GM12878 (cell line): ENCODE measurements around the gene BCL2L12. TPM values are rescaled to one million over a fixed set of nuclear protein-coding genes. Genes with fewer than 3 reads are reported as not detected.
A peak's percentile ranks its signal among the peaks of the same experiment; 100 is the strongest.

ENCODE experiments used
- ATAC-seq: fragments of 200-7000 bp; cut with Tn5 transposase; 3 replicates; pipeline ENCODE4 v1.9.1; 2020; ENCODE audit warnings: mild to moderate bottlenecking, moderate library complexity
- BruUV-seq: library from RNA; stranded (reverse); fragments of 400-500 nt; replicated peaks from 2 replicates; lab custom pipeline; 2021; lab: Mats Ljungman, UMichigan
- CTCF ChIA-PET: fragments of 300-600 bp; sonication (Branson Sonifier 250); formaldehyde crosslinking; extraction: SDS; loops from one replicate; lab custom pipeline; 2021; ENCODE audit warnings: inconsistent platforms; lab: Yijun Ruan, JAX
- POLR2A ChIA-PET: fragments of 350-600 bp; formaldehyde crosslinking; extraction: SDS; loops from one replicate; lab custom pipeline; 2021; ENCODE audit warnings: inconsistent platforms; lab: Charles Lee
- RAD21 ChIA-PET: fragments of 300-600 bp; sonication (Branson Sonifier 250); formaldehyde crosslinking; loops from one replicate; lab custom pipeline; 2023; ENCODE audit warnings: antibody characterized with exemption; ENCODE audit not compliant: unreplicated experiment; lab: Charles Lee
- SMC1A ChIA-PET: fragments of 300-600 bp; sonication (Branson Sonifier 250); formaldehyde crosslinking; loops from one replicate; lab custom pipeline; 2023; ENCODE audit not compliant: unreplicated experiment, uncharacterized antibody; lab: Charles Lee
- DNase-seq: peaks from one replicate; pipeline ENCODE4 v3.0.0-alpha.2; 2011; ENCODE audit warnings: low read depth, low spot score
- FAIRE-seq: peaks from 3 replicates; lab custom pipeline; 2011; peaks lifted over from hg19 to GRCh38; lab: Jason Lieb, UNC
- H2AFZ ChIP-seq: 2 replicates; pipeline ENCODE4 v1.6.0; 2011; ENCODE audit warnings: low read depth, low read length, control low read depth; ENCODE audit not compliant: control insufficient read depth
- H3K27ac ChIP-seq: 2 replicates; pipeline ENCODE4 v1.5.1; 2011; ENCODE audit warnings: control low read depth; ENCODE audit not compliant: control insufficient read depth, insufficient read depth
- H3K27me3 ChIP-seq, 2 experiments: replicated peaks in 1 of 2; 2 replicates each; pipeline versions ENCODE4 v1.6.0 to v1.6.1; 2011; ENCODE audit warnings: low read length in 1 of 2; ENCODE audit not compliant: control insufficient read depth in 2 of 2, insufficient read depth in 2 of 2
- H3K36me3 ChIP-seq, 2 experiments: 2 replicates each; pipeline ENCODE4 v1.5.1; 2011; ENCODE audit warnings: low read length in 1 of 2; ENCODE audit not compliant: control insufficient read depth in 2 of 2, insufficient read depth in 2 of 2
- H3K4me1 ChIP-seq: 2 replicates; pipeline ENCODE4 v1.6.1; 2011; ENCODE audit warnings: mild to moderate bottlenecking, low read length, moderate library complexity, mixed read lengths; ENCODE audit not compliant: control insufficient read depth, insufficient read depth
- H3K4me2 ChIP-seq: 2 replicates; pipeline ENCODE4 v1.6.0; 2011; ENCODE audit warnings: control low read depth; ENCODE audit not compliant: control insufficient read depth, insufficient read depth
- H3K4me3 ChIP-seq: fragments of 200-600 bp; sonication (generic); 2 replicates; pipeline ENCODE4 v1.5.1; 2016
- H3K79me2 ChIP-seq: 2 replicates; pipeline ENCODE4 v1.6.0; 2011; ENCODE audit warnings: low read length; ENCODE audit not compliant: control insufficient read depth, insufficient read depth
- H3K9ac ChIP-seq: 2 replicates; pipeline ENCODE4 v1.8.0; 2011; ENCODE audit warnings: low read length, control low read depth, mixed read lengths; ENCODE audit not compliant: control insufficient read depth, insufficient read depth
- H3K9me3 ChIP-seq: replicated peaks from 3 replicates; pipeline ENCODE4 v1.5.1; 2011; ENCODE audit warnings: mild to moderate bottlenecking, low read length; ENCODE audit not compliant: control insufficient read depth, insufficient read depth
- H4K20me1 ChIP-seq: 2 replicates; pipeline ENCODE4 v1.6.0; 2011; ENCODE audit not compliant: control insufficient read depth, insufficient read depth
- JUNB ChIP-seq: IDR thresholded peaks from 2 replicates; pipeline ENCODE4 v1.6.1; 2016; ENCODE audit warnings: antibody characterized with exemption, mild to moderate bottlenecking
- POLR2AphosphoS5 ChIP-seq: IDR thresholded peaks from 2 replicates; pipeline ENCODE4 v1.6.1; 2011; ENCODE audit warnings: mild to moderate bottlenecking, low read length, inconsistent platforms
- WGBS: methylation state at CpG from one replicate; pipeline ENCODE4 v1.1.6; 2016; ENCODE audit warnings: low lambda C conversion rate; ENCODE audit not compliant: insufficient replicate concordance, insufficient coverage; ENCODE audit errors: missing lambda C conversion rate; 5-methylcytosine and 5-hydroxymethylcytosine counted together
- in situ Hi-C: fragments of 300-500 bp; cut with MboI; formaldehyde crosslinking; loops from 9 replicates; pipeline ENCODE4 v1.14.3; 2018; ENCODE audit warnings: mixed read lengths
- intact Hi-C: fragments of 100-400 bp; cut with micrococcal nuclease; formaldehyde crosslinking; loops from one replicate; pipeline ENCODE4 v1.14.2; 2022; ENCODE audit not compliant: unreplicated experiment
- polyA plus RNA-seq, 11 experiments: library from polyadenylated mRNA; depleted of rRNA in 4 of 11; unstranded in 6 of 11; stranded (reverse) in 5 of 11; fragments of >200 nt; fragmentation: Nextera tagmentation in 4 of 11; fragmentation: Illumina TruSeq in 1 of 11; extraction: Ambion mirVana in 4 of 11; extraction: Trizol in 1 of 11; gene quantifications; 1 replicate in 1 of 11; 2 replicates in 10 of 11; pipeline versions ENCODE4 v1.2.1 to v1.2.3, GENCODE V29; 2011 to 2016; ENCODE audit warnings: inconsistent platforms in 2 of 11, missing spikeins in 2 of 11, low read depth in 1 of 11
- total RNA-seq, 4 experiments: library from RNA; depleted of rRNA in 3 of 4; stranded (reverse); fragments of >200 nt in 3 of 4; fragmentation: Illumina TruSeq in 1 of 4; extraction: Trizol in 1 of 4; gene quantifications; 2 replicates each; pipeline versions ENCODE4 v1.2.1 to v1.2.3, GENCODE V29; 2013 to 2021

The BCL2L12 gene
- total and polyA plus RNA-seq, 10 of the 15 experiments (the other 5 are each of a cell fraction or from before 2014, with no cell fraction given), result 1.8 to 143 (median 50.4) TPM

- TF ChIP-seq POLR2AphosphoS5 (0 out of 2 replicates have a peak, but pooled peaks have one; percentile 2), JUNB (no peak)
- Histone ChIP-seq H3K9ac (peak overlapping the region; percentile 50; the same call in 1 of the 2 replicates), H3K27ac (peak overlapping the region; percentile 42), H3K9me3 (no peaks in the 10 kb centered on the region), H3K36me3 (peaks cover 19 to 20% of the 10 kb centered on the region in 2 experiments), H3K4me2 (peak overlapping the region; percentile 97), H2AFZ (no peak overlapping the region), H3K27me3 (no peaks in the 10 kb centered on the region), H3K4me3 (peak overlapping the region; percentile 100), H3K4me1 (peaks cover 15% of the 10 kb centered on the region), H4K20me1 (peaks cover 16% of the 10 kb centered on the region), H3K79me2 (peaks cover 48% of the 10 kb centered on the region)
- 27% methylated on average over 10 of the region's 10 CpGs for WGBS
- intact Hi-C loops (loop anchor here (5.0 kb wide), 1 partner anchor 187 kb away; the partner anchor contains the start of gene PNKP), in situ Hi-C loops (no loop called here)
- DNase-seq (no peak), FAIRE-seq (no peak), ATAC-seq (no peak)
- ChIA-PET RAD21 (interaction anchor here (0.6 to 8.6 kb wide), 4 partner anchors 16 to 300 kb away, joined by 3 to 131 read pairs (median 8); partner anchors contain the start of genes NOSIP, RRAS and SCAF1), POLR2A (interaction anchor here (0.6 to 11.2 kb wide), 8 partner anchors 14 to 100 kb away, joined by 3 to 200 read pairs (median 6); partner anchors contain the start of genes AP2A1, BCL2L12, IRF3 and NOSIP), CTCF (interaction anchor here (0.7 to 10.5 kb wide), 12 partner anchors 14 to 206 kb away, joined by 3 to 130 read pairs (median 10); partner anchors contain the start of genes BCL2L12, FLT3LG, IRF3 and NOSIP), SMC1A (interaction anchor here (1.0 to 1.8 kb wide), 6 partner anchors 37 to 300 kb away, joined by 3 to 6 read pairs (median 3); partner anchors contain the start of genes NOSIP and RRAS)
- BruUV-seq, result no TSS peak
Measured at GRCh38 chr19:49679771-49680413, 14.2 kb downstream of the BCL2L12 start.
